Cerebellar nuclear complex (tissue), 1 donor: ENCODE measurements around the gene ADAMTS12.

ENCODE experiments used
- DNase-seq, 2 experiments: peaks; one replicate each; lab custom pipeline; 2025; lab: John Stamatoyannopoulos, UW

ADAMTS12 gene

GRCh38 chr5:33807771-33808170, 84.0 kb downstream of the ADAMTS12 start:
- DNase-seq = no peak

- no peak for DNase-seq
Measured at GRCh38 chr5:33806738-33807442, 84.9 kb downstream of the ADAMTS12 start.

GRCh38 chr5:33801292-33801691, 90.5 kb downstream of the ADAMTS12 start:
- no peak for DNase-seq

- DNase-seq = no peak
Measured at GRCh38 chr5:33800241-33800950, 91.4 kb downstream of the ADAMTS12 start.

- DNase-seq = no peak
Measured at GRCh38 chr5:33795496-33795895, 96.3 kb downstream of the ADAMTS12 start.

GRCh38 chr5:33794550-33795181, 97.1 kb downstream of the ADAMTS12 start:
- DNase-seq = no peak

GRCh38 chr5:33793836-33794549, 97.8 kb downstream of the ADAMTS12 start:
- DNase-seq = no peak

- no peak for DNase-seq
Measured at GRCh38 chr5:33793276-33793675, 98.5 kb downstream of the ADAMTS12 start.

GRCh38 chr5:33792559-33792958, 99.2 kb downstream of the ADAMTS12 start:
- no peak for DNase-seq

GRCh38 chr5:33789567-33789957, 102.2 kb downstream of the ADAMTS12 start:
- no peak for DNase-seq

GRCh38 chr5:33788922-33789566, 102.7 kb downstream of the ADAMTS12 start:
- DNase-seq = no peak

GRCh38 chr5:33785571-33785970, 106.2 kb downstream of the ADAMTS12 start:
- DNase-seq = no peak

- no peak for DNase-seq
Measured at GRCh38 chr5:33781286-33781685, 110.5 kb downstream of the ADAMTS12 start.

GRCh38 chr5:33776151-33776660, 115.6 kb downstream of the ADAMTS12 start:
- DNase-seq = no peak

- no peak for DNase-seq
Measured at GRCh38 chr5:33774341-33774740, 117.4 kb downstream of the ADAMTS12 start.

GRCh38 chr5:33772380-33772897, 119.4 kb downstream of the ADAMTS12 start:
- no peak for DNase-seq

GRCh38 chr5:33769968-33770367, 121.8 kb downstream of the ADAMTS12 start:
- no peak for DNase-seq

- DNase-seq = no peak
Measured at GRCh38 chr5:33769196-33769595, 122.6 kb downstream of the ADAMTS12 start.

GRCh38 chr5:33766023-33766422, 125.8 kb downstream of the ADAMTS12 start:
- DNase-seq = no peak

GRCh38 chr5:33764786-33765185, 127.0 kb downstream of the ADAMTS12 start:
- no peak for DNase-seq

GRCh38 chr5:33763435-33763834, 128.4 kb downstream of the ADAMTS12 start:
- DNase-seq = no peak
